ENCODE results near the gene LPA. TPM values are rescaled to one million over a fixed set of nuclear protein-coding genes. Genes with fewer than 3 reads are reported as not detected.
"Not testable (repeated sequence)": the region's sequence is repeated elsewhere in the genome, so short reads cannot be mapped to it uniquely, and the experiment has no call there.

The LPA gene
- polyA plus RNA-seq, 4 donors, result 0.03 to 0.27 (median 0.10) TPM; not detected in 1

- 81 to 84% (median 83%) methylated on average over 6 of the region's 6 CpGs for whole genome bisulfite sequencing, 3 donors
- DNase-seq (no peak), FAIRE-seq (no peak)
- no peaks in the 10 kb centered on the region for H3K4me1 ChIP-seq (ENCODE audit: control insufficient read depth in 3 of 3, insufficient read depth in 2 of 3, low read depth in 1 of 3, low read length in 2 of 3)
- H3K27me3 ChIP-seq (ENCODE audit: control insufficient read depth in 3 of 3, insufficient read depth in 3 of 3, low read length in 3 of 3), result no peaks in the 10 kb centered on the region
- no peak overlapping the region for H3K27ac ChIP-seq (ENCODE audit: low read depth in 1 of 3, low read length in 2 of 3)
- H3K9me3 ChIP-seq (ENCODE audit: control insufficient read depth in 2 of 2, insufficient read depth in 1 of 2, low read depth in 1 of 2, low read length in 1 of 2), result no peaks in the 10 kb centered on the region
- no peak overlapping the region for H3K4me3 ChIP-seq (ENCODE audit: low read depth in 1 of 3, low read length in 3 of 3)
- H3K36me3 ChIP-seq (ENCODE audit: control insufficient read depth in 3 of 3, insufficient read depth in 2 of 3, low read depth in 1 of 3, low read length in 3 of 3), result no peaks in the 10 kb centered on the region
Observed at GRCh38 chr6:160544802-160545201, 119.3 kb downstream of the LPA start.

- H3K36me3 ChIP-seq (ENCODE audit: control insufficient read depth in 3 of 3, insufficient read depth in 2 of 3, low read depth in 1 of 3, low read length in 3 of 3), result no peaks in the 10 kb centered on the region
- no peak overlapping the region for H3K4me3 ChIP-seq (ENCODE audit: low read depth in 1 of 3, low read length in 3 of 3)
- no peak overlapping the region for H3K27ac ChIP-seq (ENCODE audit: low read depth in 1 of 3, low read length in 2 of 3)
- H3K27me3 ChIP-seq (ENCODE audit: control insufficient read depth in 3 of 3, insufficient read depth in 3 of 3, low read length in 3 of 3), result peaks cover 0 to 2% (median 0%) of the 10 kb centered on the region in 3 donors
- WGBS, 3 donors, result 92 to 96% (median 96%) methylated on average over 1 of the region's 1 CpG
- FAIRE-seq (no peak), DNase-seq (no peak)
- H3K4me1 ChIP-seq (ENCODE audit: control insufficient read depth in 3 of 3, insufficient read depth in 2 of 3, low read depth in 1 of 3, low read length in 2 of 3), result no peaks in the 10 kb centered on the region
- no peaks in the 10 kb centered on the region for H3K9me3 ChIP-seq (ENCODE audit: control insufficient read depth in 2 of 2, insufficient read depth in 1 of 2, low read depth in 1 of 2, low read length in 1 of 2)
Observed at GRCh38 chr6:160535270-160535669, 128.8 kb downstream of the LPA start.

- no peak overlapping the region for H3K4me3 ChIP-seq (ENCODE audit: low read depth in 1 of 3, low read length in 3 of 3)
- peaks cover 0 to 2% (median 0%) of the 10 kb centered on the region in 3 donors for H3K27me3 ChIP-seq (ENCODE audit: control insufficient read depth in 3 of 3, insufficient read depth in 3 of 3, low read length in 3 of 3)
- no peaks in the 10 kb centered on the region for H3K36me3 ChIP-seq (ENCODE audit: control insufficient read depth in 3 of 3, insufficient read depth in 2 of 3, low read depth in 1 of 3, low read length in 3 of 3)
- 11 to 14% (median 14%) methylated on average over 9 of the region's 9 CpGs for WGBS, 3 donors
- FAIRE-seq, result no peak
- H3K9me3 ChIP-seq (ENCODE audit: control insufficient read depth in 2 of 2, insufficient read depth in 1 of 2, low read depth in 1 of 2, low read length in 1 of 2), result no peaks in the 10 kb centered on the region
- peak; percentile 38 to 67 for DNase-seq
- H3K4me1 ChIP-seq (ENCODE audit: control insufficient read depth in 3 of 3, insufficient read depth in 2 of 3, low read depth in 1 of 3, low read length in 2 of 3), result no peaks in the 10 kb centered on the region
- no peak overlapping the region for H3K27ac ChIP-seq (ENCODE audit: low read depth in 1 of 3, low read length in 2 of 3)
Observed at GRCh38 chr6:160534050-160534696, 129.9 kb downstream of the LPA start.

- no peaks in the 10 kb centered on the region for H3K4me1 ChIP-seq (ENCODE audit: control insufficient read depth in 3 of 3, insufficient read depth in 2 of 3, low read depth in 1 of 3, low read length in 2 of 3)
- no peak for FAIRE-seq
- WGBS, 3 donors, result 33 to 57% (median 34%) methylated on average over 4 of the region's 4 CpGs
- no peak overlapping the region for H3K4me3 ChIP-seq (ENCODE audit: low read depth in 1 of 3, low read length in 3 of 3)
- H3K27ac ChIP-seq (ENCODE audit: low read depth in 1 of 3, low read length in 2 of 3), result no peak overlapping the region
- no peaks in the 10 kb centered on the region for H3K9me3 ChIP-seq (ENCODE audit: control insufficient read depth in 2 of 2, insufficient read depth in 1 of 2, low read depth in 1 of 2, low read length in 1 of 2)
- no peaks in the 10 kb centered on the region for H3K36me3 ChIP-seq (ENCODE audit: control insufficient read depth in 3 of 3, insufficient read depth in 2 of 3, low read depth in 1 of 3, low read length in 3 of 3)
- DNase-seq, result no peak
- H3K27me3 ChIP-seq (ENCODE audit: control insufficient read depth in 3 of 3, insufficient read depth in 3 of 3, low read length in 3 of 3), result peaks cover 0 to 2% (median 0%) of the 10 kb centered on the region in 3 donors
Observed at GRCh38 chr6:160532315-160532714, 131.8 kb downstream of the LPA start.

GRCh38 chr6:160531826-160532225 lies 132.2 kb downstream of the LPA start:
- Histone ChIP-seq H3K36me3 (ENCODE audit: control insufficient read depth in 3 of 3, insufficient read depth in 2 of 3, low read depth in 1 of 3, low read length in 3 of 3) (no peaks in the 10 kb centered on the region), H3K9me3 (ENCODE audit: control insufficient read depth in 2 of 2, insufficient read depth in 1 of 2, low read depth in 1 of 2, low read length in 1 of 2) (no peaks in the 10 kb centered on the region), H3K27me3 (ENCODE audit: control insufficient read depth in 3 of 3, insufficient read depth in 3 of 3, low read length in 3 of 3) (peaks cover 0 to 2% (median 0%) of the 10 kb centered on the region in 3 donors), H3K27ac (ENCODE audit: low read depth in 1 of 3, low read length in 2 of 3) (no peak overlapping the region), H3K4me1 (ENCODE audit: control insufficient read depth in 3 of 3, insufficient read depth in 2 of 3, low read depth in 1 of 3, low read length in 2 of 3) (no peaks in the 10 kb centered on the region), H3K4me3 (ENCODE audit: low read depth in 1 of 3, low read length in 3 of 3) (no peak overlapping the region)
- DNase-seq (no peak), FAIRE-seq (no peak)
- 74 to 89% (median 83%) methylated on average over 2 of the region's 2 CpGs for WGBS, 3 donors

GRCh38 chr6:160529524-160529923 lies 134.6 kb downstream of the LPA start:
- not testable (repeated sequence) for DNase-seq; H3K4me3 ChIP-seq (ENCODE audit: low read depth in 1 of 3, low read length in 3 of 3); FAIRE-seq; H3K4me1 ChIP-seq (ENCODE audit: control insufficient read depth in 3 of 3, insufficient read depth in 2 of 3, low read depth in 1 of 3, low read length in 2 of 3); H3K27ac ChIP-seq (ENCODE audit: low read depth in 1 of 3, low read length in 2 of 3); H3K9me3 ChIP-seq (ENCODE audit: control insufficient read depth in 2 of 2, insufficient read depth in 1 of 2, low read depth in 1 of 2, low read length in 1 of 2); H3K36me3 ChIP-seq (ENCODE audit: control insufficient read depth in 3 of 3, insufficient read depth in 2 of 3, low read depth in 1 of 3, low read length in 3 of 3); H3K27me3 ChIP-seq (ENCODE audit: control insufficient read depth in 3 of 3, insufficient read depth in 3 of 3, low read length in 3 of 3)
- 85 to 90% (median 90%) methylated on average over 5 of the region's 5 CpGs for WGBS, 3 donors

- no peaks in the 10 kb centered on the region for H3K27me3 ChIP-seq (ENCODE audit: control insufficient read depth in 3 of 3, insufficient read depth in 3 of 3, low read length in 3 of 3)
- no peak overlapping the region for H3K27ac ChIP-seq (ENCODE audit: low read depth in 1 of 3, low read length in 2 of 3)
- no peaks in the 10 kb centered on the region for H3K9me3 ChIP-seq (ENCODE audit: control insufficient read depth in 2 of 2, insufficient read depth in 1 of 2, low read depth in 1 of 2, low read length in 1 of 2)
- DNase-seq, result no peak
- WGBS, 3 donors, result 87 to 94% (median 88%) methylated on average over 5 of the region's 5 CpGs
- no peaks in the 10 kb centered on the region for H3K4me1 ChIP-seq (ENCODE audit: control insufficient read depth in 3 of 3, insufficient read depth in 2 of 3, low read depth in 1 of 3, low read length in 2 of 3)
- H3K4me3 ChIP-seq (ENCODE audit: low read depth in 1 of 3, low read length in 3 of 3), result no peak overlapping the region
- no peak for FAIRE-seq
- H3K36me3 ChIP-seq (ENCODE audit: control insufficient read depth in 3 of 3, insufficient read depth in 2 of 3, low read depth in 1 of 3, low read length in 3 of 3), result no peaks in the 10 kb centered on the region
Observed at GRCh38 chr6:160523223-160523622, 140.9 kb downstream of the LPA start.

GRCh38 chr6:160520043-160520904 lies 143.8 kb downstream of the LPA start:
- H3K4me1 ChIP-seq (ENCODE audit: control insufficient read depth in 3 of 3, insufficient read depth in 2 of 3, low read depth in 1 of 3, low read length in 2 of 3), result no peaks in the 10 kb centered on the region

More at GRCh38 chr6:160520043-160520904, 143.8 kb downstream of the LPA start:
- Histone ChIP-seq H3K4me3 (ENCODE audit: low read depth in 1 of 3, low read length in 3 of 3) (peak overlapping the region; percentile 46 to 72 (median 69)), H3K27me3 (ENCODE audit: control insufficient read depth in 3 of 3, insufficient read depth in 3 of 3, low read length in 3 of 3) (no peaks in the 10 kb centered on the region), H3K27ac (ENCODE audit: low read depth in 1 of 3, low read length in 2 of 3) (peak overlapping the region; percentile 56 to 77 (median 68)), H3K9me3 (ENCODE audit: control insufficient read depth in 2 of 2, insufficient read depth in 1 of 2, low read depth in 1 of 2, low read length in 1 of 2) (no peaks in the 10 kb centered on the region), H3K36me3 (ENCODE audit: control insufficient read depth in 3 of 3, insufficient read depth in 2 of 3, low read depth in 1 of 3, low read length in 3 of 3) (no peaks in the 10 kb centered on the region)
- WGBS, 3 donors, result 0 to 1% (median 0%) methylated on average over 50 to 73 of the region's 73 CpGs
- FAIRE-seq, result no peak
- peak; percentile 37 to 88 for DNase-seq

Measured in small intestine (tissue), 7 donors.